Left lobe of liver (tissue), 2 donors: ENCODE measurements around the gene ZNF575. TPM values are rescaled to one million over a fixed set of nuclear protein-coding genes. Genes with fewer than 3 reads are reported as not detected.
"Not testable (repeated sequence)": the region's sequence is repeated elsewhere in the genome, so short reads cannot be mapped to it uniquely, and the experiment has no call there.

ENCODE experiments used
- ATAC-seq: fragments of 200-7000 bp; cut with Tn5 transposase; one replicate; pipeline ENCODE4 v1.9.1; 2020; ENCODE audit warnings: mild to moderate bottlenecking, moderate library complexity
- DNase-seq: peaks from one replicate; pipeline ENCODE4 v3.0.0-alpha.2; 2020; ENCODE audit warnings: low spot score
- total RNA-seq: library from RNA; stranded (reverse); gene quantifications from one replicate; pipeline ENCODE4 v1.2.1, GENCODE V29; 2021
- donor health status: DM: no; HTN: no; CAD: no; lungs with moderate emphysema.
- donor health status: DM: no; HTN: yes; CAD: no.

ZNF575 gene
- total RNA-seq, 1 donor from 2014 or later: 1.5 TPM

DNA sequence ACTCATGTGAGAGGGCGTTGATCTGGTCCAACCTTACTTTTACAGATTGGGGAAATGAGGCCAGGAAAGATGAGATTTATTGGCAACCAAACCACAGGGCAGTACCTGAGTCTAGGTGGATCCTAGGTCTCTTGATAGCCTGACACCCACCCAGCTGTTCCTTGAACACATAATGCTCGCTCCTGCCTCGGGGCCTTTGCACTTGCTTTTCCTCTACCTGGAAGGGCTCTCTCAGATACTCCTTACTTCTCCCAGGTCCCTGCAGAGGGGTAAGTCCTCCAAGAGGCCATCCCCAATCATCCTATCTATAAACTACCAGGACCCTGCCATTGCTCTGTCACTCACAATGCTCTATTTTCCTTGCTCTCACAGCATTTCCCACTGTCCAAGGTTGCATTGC, 7.4 kb downstream of the ZNF575 start:
- DNase-seq (no peak), ATAC-seq (no peak)

DNA sequence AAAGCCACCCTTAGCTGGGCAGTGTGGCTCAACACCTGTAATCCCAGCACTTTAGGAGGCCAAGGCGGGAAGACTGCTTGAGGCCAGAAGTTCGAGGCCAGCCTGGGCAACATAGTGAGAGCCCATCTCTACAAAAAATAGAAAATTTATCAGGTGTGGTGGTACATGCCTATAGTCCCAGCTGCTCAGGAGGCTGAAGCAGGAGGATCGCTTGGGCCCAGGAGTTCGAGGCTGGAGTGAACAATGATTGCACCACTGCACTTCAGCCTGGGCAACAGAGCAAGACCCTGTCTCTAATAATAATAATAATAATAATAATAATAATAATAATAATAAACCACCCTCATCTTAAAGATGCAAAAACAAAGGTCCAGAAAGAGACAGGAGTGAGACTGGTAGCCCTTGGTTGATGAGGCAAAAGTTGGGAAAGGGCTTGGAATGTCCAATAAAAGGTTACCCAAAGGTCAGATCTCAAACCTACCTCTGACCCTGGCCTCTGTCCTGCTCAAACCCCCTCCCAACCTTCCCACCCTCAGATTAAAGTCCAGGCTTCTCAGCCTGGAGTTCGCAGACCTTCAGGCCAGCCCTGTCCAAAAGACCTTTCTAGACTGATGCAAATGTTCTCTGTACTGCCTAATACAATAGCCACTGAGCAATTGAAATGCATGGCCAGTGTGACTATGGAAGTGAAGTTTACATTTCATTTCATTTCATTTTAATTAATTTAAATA, 9.1 kb downstream of the ZNF575 start:
- DNase-seq: no peak
- ATAC-seq: peak; percentile 83

DNA sequence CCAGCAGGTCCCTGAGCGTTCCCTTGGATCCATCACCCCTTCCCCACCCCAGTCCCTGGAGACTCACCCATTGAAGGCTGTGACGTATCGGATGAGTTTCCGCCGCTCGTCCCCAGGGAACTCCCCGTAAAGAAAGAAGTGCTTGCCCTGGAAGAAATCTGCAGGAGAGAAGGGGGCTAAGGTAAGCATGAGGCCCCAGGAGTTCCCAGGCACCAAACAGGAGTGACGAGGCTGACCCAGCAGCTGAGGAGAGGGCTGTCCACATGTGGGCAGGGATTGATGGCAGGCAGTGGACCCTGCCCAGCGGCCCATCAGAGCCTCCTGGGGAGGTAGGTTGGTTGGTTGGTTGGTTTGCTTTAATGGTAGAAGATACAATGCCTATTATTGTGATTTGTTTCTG, 11.1 kb downstream of the ZNF575 start:
- ATAC-seq (no peak), DNase-seq (no peak)

DNA sequence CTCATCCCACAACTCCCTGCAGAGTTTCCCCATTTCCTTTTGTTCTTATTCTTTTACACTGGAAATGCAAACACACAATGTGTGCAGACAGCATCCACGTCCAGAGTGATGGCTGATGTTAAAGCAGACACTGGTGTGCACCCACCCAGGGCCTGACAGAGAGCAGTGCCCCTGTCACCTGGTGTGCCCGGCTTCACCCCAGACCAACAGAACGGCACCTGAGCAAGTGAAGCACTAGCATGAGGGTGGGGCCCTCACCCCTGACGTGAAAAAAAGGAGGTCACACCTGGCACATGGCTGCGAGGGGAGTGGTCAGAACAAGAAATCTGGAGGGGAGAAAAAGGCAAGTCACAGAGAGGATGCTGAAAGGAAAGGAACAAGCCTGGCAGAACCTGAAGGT, 12.3 kb downstream of the ZNF575 start:
- ATAC-seq (no peak), DNase-seq (no peak)

DNA sequence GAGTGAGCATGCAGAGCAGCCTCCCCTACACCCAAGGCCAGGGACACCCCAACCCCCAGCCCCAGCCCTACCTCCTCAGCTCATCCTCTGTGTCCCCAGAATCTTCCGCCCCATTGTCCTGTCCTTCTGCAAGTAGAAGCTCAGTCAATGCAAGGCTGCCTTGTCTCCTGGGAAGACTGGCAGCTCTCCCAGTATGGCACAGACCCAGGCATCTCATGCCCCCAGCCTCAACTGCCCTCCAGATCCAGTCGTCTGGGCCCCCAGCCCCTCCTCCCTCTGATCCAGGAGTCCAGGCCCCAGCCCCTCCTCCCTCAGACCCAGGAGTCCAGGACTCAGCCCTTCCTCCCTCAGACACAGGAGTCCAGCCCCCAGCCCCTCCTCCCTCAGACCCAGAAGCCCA, 13.0 kb downstream of the ZNF575 start:
- ATAC-seq: no peak
- DNase-seq: no peak

DNA sequence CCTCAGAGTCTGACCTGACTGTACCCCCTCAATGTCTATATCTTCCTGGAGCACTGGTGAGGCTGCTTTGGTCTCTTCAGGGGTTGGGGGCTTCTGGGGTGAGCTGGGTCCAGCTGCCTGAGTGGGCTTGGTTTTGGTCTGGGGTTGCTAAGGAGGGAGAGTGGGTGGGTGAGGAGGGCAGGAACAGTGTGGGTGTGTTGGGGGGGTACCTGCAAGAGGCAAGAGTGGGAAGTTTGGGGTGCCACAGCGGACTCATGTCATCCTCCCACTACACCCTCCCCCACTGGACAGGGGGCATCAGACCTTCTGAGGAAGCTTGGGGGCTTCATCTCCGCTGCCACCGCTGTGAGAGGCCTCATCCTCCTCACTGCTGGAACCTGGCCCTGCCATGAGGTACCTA, 13.6 kb downstream of the ZNF575 start:
- no peak for DNase-seq

DNA sequence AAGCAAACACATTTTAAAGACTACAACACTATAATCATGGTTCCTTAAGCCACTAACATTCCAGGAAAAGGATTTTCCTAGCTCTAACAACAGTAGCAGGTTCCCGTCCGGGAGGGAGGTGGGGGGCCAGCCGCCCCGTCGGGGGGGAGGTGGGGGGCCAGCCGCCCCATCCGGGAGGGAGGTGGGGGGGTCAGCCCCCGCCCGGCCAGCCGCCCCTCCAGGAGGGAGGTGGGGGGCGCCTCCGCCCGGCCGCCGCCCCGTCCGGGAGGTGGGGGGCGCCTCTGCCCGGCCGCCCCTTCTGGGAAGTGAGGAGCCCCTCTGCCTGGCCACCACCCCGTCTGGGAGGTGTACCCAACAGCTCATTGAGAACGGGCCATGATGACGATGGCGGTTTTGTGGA, 14.9 kb downstream of the ZNF575 start:
- not testable (repeated sequence) for ATAC-seq, DNase-seq

More for the DNA sequence above, 13.6 kb downstream of the ZNF575 start:
- no peak for ATAC-seq

DNA sequence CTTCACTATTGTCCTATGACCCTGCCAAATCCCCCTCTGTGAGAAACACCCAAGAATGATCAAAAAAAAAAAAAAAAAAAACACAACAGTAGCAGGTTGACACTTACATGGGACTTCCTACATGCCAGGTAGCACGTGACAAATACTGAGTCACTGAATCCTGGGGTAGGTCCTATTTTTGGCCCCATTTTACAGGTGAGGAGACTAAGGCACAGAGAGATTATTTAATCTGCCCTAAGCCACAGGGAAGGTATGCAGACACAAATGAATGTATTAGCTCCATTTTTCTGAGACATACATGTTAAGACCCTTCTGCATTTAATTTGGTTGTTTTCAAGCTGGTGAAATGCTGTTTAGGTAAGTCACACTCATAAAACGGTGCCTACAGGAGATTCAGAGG, 15.7 kb downstream of the ZNF575 start:
- ATAC-seq: no peak

DNA sequence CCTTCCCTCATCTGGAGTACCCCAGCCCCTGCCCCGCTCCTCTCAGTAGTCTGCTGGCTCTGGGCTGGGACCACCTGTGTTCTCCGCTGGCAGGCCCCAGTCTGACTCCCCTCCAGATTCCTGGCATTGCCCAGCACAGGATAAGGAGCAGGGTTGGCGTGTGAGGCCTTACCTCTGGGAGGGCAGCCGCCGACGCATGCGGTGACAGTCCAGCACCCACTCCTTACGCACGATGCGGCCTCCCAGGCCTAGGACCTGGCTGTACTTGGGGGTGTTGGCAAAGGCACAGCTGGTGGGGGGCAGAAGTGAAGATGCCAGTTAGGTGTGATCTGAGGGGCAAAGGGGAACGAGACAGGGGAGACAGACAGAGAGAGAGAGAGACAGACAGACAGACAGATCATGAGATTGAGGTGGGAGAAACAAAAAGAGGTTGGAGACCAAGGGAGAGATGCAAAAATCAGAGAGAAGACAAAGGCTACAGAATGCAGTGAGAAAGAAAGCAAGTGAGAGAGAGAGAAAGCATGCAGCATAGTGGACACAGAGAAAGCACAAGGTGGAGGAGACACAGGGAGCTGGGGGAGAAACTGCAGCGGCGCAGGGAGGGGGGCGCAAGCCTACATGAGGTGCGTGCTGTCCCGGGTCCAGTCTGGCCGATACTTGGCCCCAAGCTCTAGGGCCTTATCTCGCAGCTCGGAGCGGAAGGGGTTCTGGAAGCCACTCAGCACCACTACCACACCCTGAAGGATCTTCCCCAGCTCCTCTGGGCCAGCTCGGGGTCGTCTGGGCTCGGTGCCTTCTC, 18.6 kb downstream of the ZNF575 start:
- no peak for DNase-seq
- no peak for ATAC-seq

More for the DNA sequence above, 15.7 kb downstream of the ZNF575 start:
- no peak for DNase-seq

DNA sequence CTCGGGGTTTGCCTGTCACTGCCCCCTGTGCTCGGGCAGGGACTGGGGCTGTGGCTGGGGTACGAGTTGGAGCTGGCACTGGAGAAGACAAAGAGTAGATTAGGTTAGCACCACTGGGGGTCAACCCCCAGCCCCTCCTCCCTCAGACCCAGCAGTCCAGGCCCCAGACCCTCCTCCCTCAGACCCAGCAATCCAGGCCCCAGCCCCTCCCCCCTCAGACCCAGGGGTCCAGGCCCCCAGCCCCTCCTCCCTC, 19.1 kb downstream of the ZNF575 start:
- no peak for DNase-seq
- no peak for ATAC-seq

DNA sequence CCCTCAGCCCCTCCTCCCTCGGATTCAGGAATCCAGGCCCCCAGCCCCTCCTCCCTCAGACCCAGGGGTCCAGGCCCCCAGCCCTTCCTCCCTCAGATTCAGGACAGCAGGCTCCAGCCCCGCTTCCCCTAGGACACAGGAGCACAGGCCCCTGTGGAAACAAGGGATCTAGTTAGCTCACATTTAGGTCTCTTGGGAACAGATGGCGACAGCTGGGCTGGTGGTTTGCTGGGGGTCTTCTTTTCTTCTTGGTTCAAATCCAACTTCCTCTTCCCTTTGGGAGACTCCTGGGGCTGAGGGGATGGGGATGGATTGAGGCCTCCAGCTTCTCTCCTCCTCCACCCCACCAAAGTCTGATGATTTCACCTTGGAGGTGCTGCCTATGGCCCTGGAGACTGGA, 19.6 kb downstream of the ZNF575 start:
- no peak for DNase-seq
- ATAC-seq: no peak

DNA sequence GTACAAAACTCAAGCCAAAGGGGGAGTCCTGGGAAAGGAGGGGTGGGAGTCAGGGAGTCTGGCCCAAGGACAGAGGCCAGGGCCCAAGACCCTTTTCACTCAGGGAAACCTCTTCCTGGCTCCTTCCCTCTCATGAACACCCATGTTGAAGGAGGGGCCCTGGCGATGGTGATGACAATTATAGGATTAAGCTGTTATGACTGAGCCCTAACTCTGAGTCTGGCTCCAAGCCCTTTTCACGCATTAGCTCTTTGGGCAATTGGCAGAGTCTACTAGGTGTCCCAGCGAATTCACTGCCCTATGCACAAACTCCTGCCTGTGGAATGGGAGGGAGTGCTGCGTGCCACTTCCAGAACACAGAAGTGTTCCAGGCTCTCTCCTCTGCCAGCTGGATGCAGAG, 20.7 kb downstream of the ZNF575 start:
- no peak for DNase-seq

DNA sequence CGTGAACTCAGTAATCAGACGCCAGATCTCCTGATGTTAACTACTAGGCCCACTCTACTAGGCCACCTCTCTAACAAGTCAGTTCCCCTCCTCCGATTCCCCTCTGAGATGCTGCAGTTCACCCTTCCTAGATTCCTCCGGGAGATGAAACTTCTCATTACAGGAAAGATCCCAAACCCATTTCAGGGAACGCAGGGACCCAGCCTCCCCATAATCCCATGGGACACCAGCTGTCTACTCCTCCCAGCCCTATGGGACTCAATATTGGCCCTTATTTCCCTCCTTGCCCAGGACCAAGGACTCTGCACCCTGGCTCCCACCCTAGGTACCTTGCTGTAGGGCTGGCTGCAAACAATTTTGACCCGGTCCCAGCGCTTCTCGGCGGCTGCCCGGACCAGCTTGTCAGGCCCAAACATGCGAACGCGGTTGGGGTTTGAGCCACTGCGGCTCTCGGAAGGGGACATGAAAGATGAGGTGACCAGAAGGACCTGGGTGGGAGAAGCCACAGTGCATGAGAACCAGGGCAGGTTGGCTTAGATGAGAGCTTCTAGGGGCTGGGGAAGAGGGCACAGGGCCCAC, 21.4 kb downstream of the ZNF575 start:
- ATAC-seq: no peak
- no peak for DNase-seq

More for the DNA sequence above, 20.7 kb downstream of the ZNF575 start:
- ATAC-seq: no peak

DNA sequence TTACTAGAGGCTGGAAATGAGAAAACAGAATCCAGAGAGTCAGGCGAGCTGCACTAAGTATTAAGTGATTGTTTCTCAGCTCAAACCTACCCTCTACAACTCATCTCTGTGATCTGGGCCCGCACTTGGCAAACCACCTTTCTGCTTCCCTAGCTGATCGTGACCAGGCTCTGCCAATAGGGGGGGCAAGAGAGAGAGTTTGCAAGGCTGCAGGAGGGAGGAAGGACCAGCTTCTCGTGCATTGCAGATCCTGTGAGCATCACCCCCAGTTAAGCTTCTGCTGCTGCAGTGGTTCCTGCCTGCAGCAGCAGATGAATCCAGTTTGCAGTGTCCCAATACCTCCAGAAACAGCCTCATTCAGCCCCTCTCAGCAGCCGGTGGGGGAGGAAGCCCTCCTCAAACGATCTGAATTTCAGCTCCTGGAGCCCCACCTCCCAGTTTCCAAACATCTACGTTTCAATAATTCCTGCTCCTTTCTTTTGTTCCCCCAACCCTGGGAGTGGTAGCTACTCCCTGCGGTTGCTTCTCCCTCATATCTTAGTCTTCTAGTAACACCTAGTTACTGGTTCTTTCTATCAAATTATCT, 22.3 kb downstream of the ZNF575 start:
- DNase-seq (peak; percentile 69), ATAC-seq (peak; percentile 98)

DNA sequence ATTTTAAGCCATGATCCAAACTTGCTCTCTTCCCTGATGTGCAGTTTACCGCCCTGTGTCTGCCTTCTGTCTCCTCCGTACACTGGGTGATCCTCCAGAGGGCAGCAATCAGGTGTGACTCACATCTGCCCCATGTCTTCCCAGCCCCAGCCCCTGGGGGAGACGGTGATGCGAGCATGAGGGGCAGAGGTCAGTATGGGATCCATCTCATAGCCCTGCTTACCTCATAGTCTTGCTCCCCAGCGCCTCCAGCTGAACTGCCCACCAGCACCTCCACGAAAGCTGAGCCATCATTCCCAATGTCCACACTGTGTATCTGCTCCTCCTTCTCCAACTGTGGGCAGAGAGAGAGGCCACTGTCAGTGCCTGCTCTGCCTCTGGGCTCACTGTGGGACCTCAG, 27.7 kb downstream of the ZNF575 start:
- no peak for DNase-seq
- peak; percentile 32 for ATAC-seq

DNA sequence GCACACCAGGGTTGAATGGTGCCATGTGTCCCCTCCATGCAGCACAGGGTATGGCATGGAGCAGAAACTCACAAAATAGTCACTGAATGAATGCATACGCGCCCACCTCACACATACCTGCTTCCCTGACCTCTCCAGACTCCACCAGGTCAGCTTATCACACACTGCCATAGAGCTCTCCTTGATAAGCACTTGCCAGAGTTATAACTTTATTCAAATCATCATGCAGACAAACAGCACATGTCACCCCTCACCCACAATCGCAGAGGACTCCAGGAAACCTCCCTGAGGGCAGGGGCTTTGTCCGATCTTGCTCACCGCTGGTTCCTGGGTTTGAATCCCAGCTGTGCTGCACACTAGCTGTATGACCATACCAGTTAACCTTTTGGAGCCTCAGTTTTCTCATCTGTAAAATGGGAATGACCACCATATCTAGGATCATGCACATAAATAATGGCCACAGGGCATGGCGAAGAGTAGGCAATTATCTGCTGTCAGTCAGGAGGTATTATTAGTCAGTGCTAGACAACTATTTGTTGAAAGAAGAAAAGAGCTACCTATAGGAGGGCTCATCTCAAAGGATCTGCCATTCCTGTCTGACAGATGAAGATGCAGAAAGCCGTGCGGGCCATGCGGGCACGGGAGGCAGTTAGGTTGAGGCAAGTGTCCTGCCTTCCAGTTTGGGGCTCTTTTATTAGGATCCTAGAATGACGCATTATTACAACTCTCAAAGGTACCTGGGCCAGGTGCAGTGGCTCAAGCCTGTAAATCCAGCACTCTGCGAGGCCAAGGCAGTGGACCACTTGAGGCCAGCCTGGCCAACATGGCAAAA, 28.4 kb downstream of the ZNF575 start:
- ATAC-seq (no peak), DNase-seq (no peak)

DNA sequence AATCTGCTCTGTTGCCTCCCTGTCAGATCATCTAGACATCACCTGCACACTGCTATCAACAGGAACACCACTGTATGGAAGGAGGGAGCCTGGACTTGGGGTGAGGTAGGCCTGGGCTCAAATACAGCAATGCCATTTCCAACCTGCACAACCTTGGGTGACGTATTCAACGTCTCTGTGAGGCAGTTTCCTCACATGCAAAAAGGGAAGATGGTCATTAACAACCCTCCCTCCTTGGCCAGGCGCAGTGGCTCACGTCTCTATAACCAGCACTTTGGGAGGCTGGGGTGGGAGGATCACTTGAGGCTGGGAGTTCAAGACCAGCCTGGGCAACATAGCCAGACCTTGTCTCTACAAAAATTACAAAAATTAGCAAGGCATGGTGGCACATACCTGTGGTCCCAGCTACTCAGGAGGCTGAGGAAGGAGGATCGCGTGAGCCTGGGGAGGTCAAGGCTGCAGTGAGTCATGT, 29.3 kb downstream of the ZNF575 start:
- DNase-seq (no peak), ATAC-seq (no peak)

DNA sequence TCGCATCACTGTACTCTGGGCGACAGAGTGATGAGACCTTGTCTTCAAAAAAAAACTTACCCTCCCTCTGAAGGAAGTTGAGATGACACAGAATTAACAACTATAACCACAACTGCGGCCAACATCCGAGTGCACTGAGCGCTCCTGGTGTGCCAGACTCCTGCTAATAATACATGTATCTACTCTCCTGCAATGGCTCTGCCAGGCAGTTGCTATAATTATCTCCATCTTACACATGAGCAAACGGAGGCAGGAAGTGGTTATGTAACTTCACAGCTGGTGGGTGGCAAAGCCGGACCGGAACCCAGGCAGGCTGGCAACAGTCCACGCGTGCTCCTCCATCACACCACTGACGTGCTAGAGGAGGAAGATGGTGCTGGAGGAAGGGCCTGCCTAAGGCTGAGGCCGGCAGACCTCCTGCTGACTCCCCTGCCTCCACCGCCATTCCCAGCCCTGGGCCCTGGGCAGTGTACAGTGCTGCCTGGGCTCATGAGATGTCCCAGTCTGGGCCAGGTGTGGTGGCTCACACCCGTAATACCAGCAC, 29.8 kb downstream of the ZNF575 start:
- peak; percentile 40 for ATAC-seq
- peak; percentile 55 for DNase-seq

DNA sequence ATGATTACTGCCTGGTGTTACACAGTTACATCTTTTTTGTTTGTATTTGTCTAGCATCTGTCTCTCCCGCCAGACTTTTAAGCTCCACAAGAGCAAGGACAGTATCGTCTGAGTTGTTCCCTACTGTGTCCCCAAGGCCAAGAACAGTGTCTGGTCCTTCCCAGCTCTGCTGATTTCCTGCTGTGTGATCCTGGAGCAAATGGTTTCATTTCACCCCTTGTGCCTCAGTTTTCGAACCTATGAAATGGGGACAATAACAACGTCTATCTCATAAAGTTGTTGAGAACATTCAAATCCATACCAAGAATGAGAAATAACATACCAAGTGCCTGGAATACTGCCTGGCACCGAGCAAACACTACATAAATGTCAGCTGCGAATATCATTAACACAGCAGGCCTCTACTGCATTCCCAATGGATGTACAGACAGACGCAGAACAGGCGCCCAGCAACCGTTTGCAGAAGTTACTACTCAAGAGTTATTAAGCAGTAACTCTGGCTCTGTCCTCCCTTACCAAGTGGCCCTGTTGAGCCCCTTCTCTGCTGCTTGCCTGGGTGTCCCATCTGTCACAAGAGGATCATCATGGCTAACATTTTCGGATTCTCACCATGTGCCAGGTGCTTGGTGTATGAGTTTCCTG, 30.9 kb downstream of the ZNF575 start:
- ATAC-seq (no peak), DNase-seq (no peak)

DNA sequence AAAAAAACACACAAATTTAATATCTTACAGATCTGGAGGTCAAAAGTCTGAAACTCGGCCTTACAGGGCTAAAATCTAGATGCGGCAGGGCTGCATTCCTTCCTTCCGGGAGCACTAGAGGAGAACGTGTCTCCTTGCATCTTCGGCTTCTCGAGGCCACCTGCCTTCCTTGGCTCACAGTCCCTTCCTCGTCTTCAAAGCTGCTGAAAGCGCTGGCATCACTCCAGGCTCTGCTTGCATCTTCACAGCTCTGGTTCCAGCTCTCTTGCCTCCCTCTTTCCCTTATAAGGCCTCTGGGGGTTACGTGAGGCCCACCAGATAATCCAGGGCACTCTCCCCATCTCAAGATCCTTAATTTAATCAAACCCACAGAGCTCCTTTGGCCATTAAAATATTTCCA, 31.8 kb downstream of the ZNF575 start:
- no peak for ATAC-seq

More for the DNA sequence above, 31.8 kb downstream of the ZNF575 start:
- no peak for DNase-seq
